ENCODE measurements around the gene PRRX2. TPM values are rescaled to one million over a fixed set of nuclear protein-coding genes. Genes with fewer than 3 reads are reported as not detected.

PRRX2 gene
- total RNA-seq, 1 experiment from 2014 or later = 10.7 TPM

GRCh38 chr9:129648764-129649115, 16.7 kb upstream of the PRRX2 start:
- Mint-ChIP-seq H3K9me3 (peaks cover 8% of the 10 kb centered on the region), H3K4me1 (no peaks in the 10 kb centered on the region), H3K27ac (no peak overlapping the region), H3K27me3 (ENCODE audit: low read depth) (no peaks in the 10 kb centered on the region; the same call in 1 of the 2 replicates), H3K36me3 (no peaks in the 10 kb centered on the region), H3K4me3 (no peak overlapping the region)
- POLR2A ChIA-PET = no interaction called here
- TF ChIP-seq CDX4 (CRISPR knock-in tag; IDR thresholded peaks at IDR 0.05; ENCODE audit: borderline replicate concordance) (no peak), SOX15 (CRISPR knock-in tag; IDR thresholded peaks at IDR 0.05) (no peak), ZNF263 (CRISPR knock-in tag; IDR thresholded peaks at IDR 0.05; ENCODE audit: low read depth) (no peak), ZMAT4 (CRISPR knock-in tag; IDR thresholded peaks at IDR 0.05) (no peak), FOXK1 (CRISPR knock-in tag; IDR thresholded peaks at IDR 0.05) (no peak), ZNF281 (CRISPR knock-in tag; IDR thresholded peaks at IDR 0.05) (no peak), JAZF1 (CRISPR knock-in tag; IDR thresholded peaks at IDR 0.05) (no peak), ZNF219 (CRISPR knock-in tag; IDR thresholded peaks at IDR 0.05; ENCODE audit: borderline replicate concordance) (no peak), ZNF232 (CRISPR knock-in tag; IDR thresholded peaks at IDR 0.05) (no peak), CBFB (CRISPR knock-in tag; IDR thresholded peaks at IDR 0.05; ENCODE audit: low read depth) (no peak)
- CTCF ChIA-PET = no interaction called here
- ATAC-seq (no peak), DNase-seq (ENCODE audit: low spot score) (no peak)

- ChIA-PET POLR2A (no interaction called here), CTCF (interaction anchor here (0.6 to 2.0 kb wide), 2 partner anchors 88 to 133 kb away, joined by 3 to 7 read pairs; no protein-coding TSS in a partner anchor)
- H3K27me3 Mint-ChIP-seq (ENCODE audit: low read depth) = no peaks in the 10 kb centered on the region; the same call in 1 of the 2 replicates
- H3K9me3 Mint-ChIP-seq = peaks cover 8% of the 10 kb centered on the region
- DNase-seq (ENCODE audit: low spot score) (no peak), ATAC-seq (no peak)
- H3K4me1 Mint-ChIP-seq = no peaks in the 10 kb centered on the region
- no peak overlapping the region for H3K4me3 Mint-ChIP-seq
- H3K36me3 Mint-ChIP-seq = no peaks in the 10 kb centered on the region
- no peak overlapping the region for H3K27ac Mint-ChIP-seq
- TF ChIP-seq TCF7 (CRISPR knock-in tag; IDR thresholded peaks at IDR 0.05; ENCODE audit: low read depth) = no peak
- no peak for TF ChIP-seq ZNF671 (CRISPR knock-in tag; IDR thresholded peaks at IDR 0.05)
- no peak for TF ChIP-seq ZNF219 (CRISPR knock-in tag; IDR thresholded peaks at IDR 0.05; ENCODE audit: borderline replicate concordance)
- TF ChIP-seq SMAD4 (CRISPR knock-in tag; IDR thresholded peaks at IDR 0.05) = no peak
- TF ChIP-seq NR3C1 (CRISPR knock-in tag; conservative IDR thresholded peaks at IDR 0.05; ENCODE audit: low read depth) = no peak
Observed at GRCh38 chr9:129649726-129650679, 15.4 kb upstream of the PRRX2 start.

GRCh38 chr9:129650680-129651235, 14.7 kb upstream of the PRRX2 start:
- no peak for TF ChIP-seq ATF3 (CRISPR knock-in tag; conservative IDR thresholded peaks at IDR 0.05)
- TF ChIP-seq E2F5 (CRISPR knock-in tag; IDR thresholded peaks at IDR 0.05) = no peak
- TF ChIP-seq ZNF263 (CRISPR knock-in tag; IDR thresholded peaks at IDR 0.05; ENCODE audit: low read depth) = no peak
- no peak for TF ChIP-seq NR2C2 (CRISPR knock-in tag; IDR thresholded peaks at IDR 0.05)
- TF ChIP-seq CDX4 (CRISPR knock-in tag; IDR thresholded peaks at IDR 0.05; ENCODE audit: borderline replicate concordance) = no peak
- CTCF ChIA-PET = interaction anchor here (1.2 to 2.0 kb wide), 2 partner anchors 76 to 87 kb away, joined by 3 to 7 read pairs; no protein-coding TSS in a partner anchor

More at GRCh38 chr9:129650680-129651235, 14.7 kb upstream of the PRRX2 start:
- ATAC-seq = no peak
- H3K4me3 Mint-ChIP-seq = no peak overlapping the region
- peaks cover 8% of the 10 kb centered on the region for H3K9me3 Mint-ChIP-seq
- no peak for DNase-seq (ENCODE audit: low spot score)
- H3K27me3 Mint-ChIP-seq (ENCODE audit: low read depth) = no peaks in the 10 kb centered on the region; the same call in 1 of the 2 replicates
- no peaks in the 10 kb centered on the region for H3K4me1 Mint-ChIP-seq
- POLR2A ChIA-PET = no interaction called here
- no peaks in the 10 kb centered on the region for H3K36me3 Mint-ChIP-seq
- no peak overlapping the region for H3K27ac Mint-ChIP-seq

Measured in WTC11 (cell line).